ENCODE measurements around the gene THSD7B.

The THSD7B gene

GRCh38 chr2:136801661-136802060, 36.3 kb downstream of the THSD7B start:
- Histone ChIP-seq H3K9me3 (ENCODE audit: control insufficient read depth, insufficient read depth, low read length) (no peaks in the 10 kb centered on the region), H3K4me2 (ENCODE audit: low read length) (no peak overlapping the region), H3K27ac (ENCODE audit: low read depth, low read length) (no peak overlapping the region), H3K4me3 (ENCODE audit: low read length) (no peak overlapping the region), H3K9me2 (replicated peaks; ENCODE audit: control insufficient read depth, low read length) (no peaks in the 10 kb centered on the region; the same call in 1 of the 2 replicates), H3K4me1 (ENCODE audit: control insufficient read depth, low read length) (no peaks in the 10 kb centered on the region), H4K20me1 (ENCODE audit: control insufficient read depth, insufficient read depth, low read depth, low read length) (no peaks in the 10 kb centered on the region), H3K79me2 (ENCODE audit: control insufficient read depth, low read length) (no peaks in the 10 kb centered on the region), H3K27me3 (ENCODE audit: control insufficient read depth, low read length) (no peaks in the 10 kb centered on the region), H3K36me3 (ENCODE audit: control insufficient read depth, low read length) (no peaks in the 10 kb centered on the region), H3F3A (ENCODE audit: control insufficient read depth, insufficient read depth) (no peaks in the 10 kb centered on the region)
- TF ChIP-seq EZH2phosphoT487 (IDR thresholded peaks at IDR 0.05; ENCODE audit: borderline replicate concordance, low read length) (no peak), CTCF (IDR thresholded peaks at IDR 0.05; ENCODE audit: low read depth, low read length, poor library complexity, severe bottlenecking) (no peak)

GRCh38 chr2:136809998-136810397, 44.7 kb downstream of the THSD7B start:
- no peak overlapping the region for H3K4me2 ChIP-seq (ENCODE audit: low read length)
- H3K27ac ChIP-seq (ENCODE audit: low read depth, low read length) = no peak overlapping the region
- no peaks in the 10 kb centered on the region for H3F3A ChIP-seq (ENCODE audit: control insufficient read depth, insufficient read depth)
- H4K20me1 ChIP-seq (ENCODE audit: control insufficient read depth, insufficient read depth, low read depth, low read length) = no peaks in the 10 kb centered on the region
- H3K27me3 ChIP-seq (ENCODE audit: control insufficient read depth, low read length) = no peaks in the 10 kb centered on the region
- H3K36me3 ChIP-seq (ENCODE audit: control insufficient read depth, low read length) = no peaks in the 10 kb centered on the region
- no peaks in the 10 kb centered on the region for H3K9me2 ChIP-seq (replicated peaks; ENCODE audit: control insufficient read depth, low read length)
- no peaks in the 10 kb centered on the region for H3K4me1 ChIP-seq (ENCODE audit: control insufficient read depth, low read length)
- no peaks in the 10 kb centered on the region for H3K9me3 ChIP-seq (ENCODE audit: control insufficient read depth, insufficient read depth, low read length)
- H3K4me3 ChIP-seq (ENCODE audit: low read length) = no peak overlapping the region
- TF ChIP-seq CTCF (IDR thresholded peaks at IDR 0.05; ENCODE audit: low read depth, low read length, poor library complexity, severe bottlenecking) (no peak), EZH2phosphoT487 (IDR thresholded peaks at IDR 0.05; ENCODE audit: borderline replicate concordance, low read length) (no peak)
- no peaks in the 10 kb centered on the region for H3K79me2 ChIP-seq (ENCODE audit: control insufficient read depth, low read length)

- no peaks in the 10 kb centered on the region for H3K9me3 ChIP-seq (ENCODE audit: control insufficient read depth, insufficient read depth, low read length)
- TF ChIP-seq CTCF (IDR thresholded peaks at IDR 0.05; ENCODE audit: low read depth, low read length, poor library complexity, severe bottlenecking) (no peak), EZH2phosphoT487 (IDR thresholded peaks at IDR 0.05; ENCODE audit: borderline replicate concordance, low read length) (no peak)
- no peaks in the 10 kb centered on the region for H3K27me3 ChIP-seq (ENCODE audit: control insufficient read depth, low read length)
- no peak overlapping the region for H3K4me3 ChIP-seq (ENCODE audit: low read length)
- no peaks in the 10 kb centered on the region for H4K20me1 ChIP-seq (ENCODE audit: control insufficient read depth, insufficient read depth, low read depth, low read length)
- H3K9me2 ChIP-seq (replicated peaks; ENCODE audit: control insufficient read depth, low read length) = no peaks in the 10 kb centered on the region
- no peaks in the 10 kb centered on the region for H3F3A ChIP-seq (ENCODE audit: control insufficient read depth, insufficient read depth)
- no peaks in the 10 kb centered on the region for H3K79me2 ChIP-seq (ENCODE audit: control insufficient read depth, low read length)
- no peaks in the 10 kb centered on the region for H3K36me3 ChIP-seq (ENCODE audit: control insufficient read depth, low read length)
- no peak overlapping the region for H3K4me2 ChIP-seq (ENCODE audit: low read length)
- H3K4me1 ChIP-seq (ENCODE audit: control insufficient read depth, low read length) = no peaks in the 10 kb centered on the region
- no peak overlapping the region for H3K27ac ChIP-seq (ENCODE audit: low read depth, low read length)
Measured at GRCh38 chr2:136818839-136819238, 53.5 kb downstream of the THSD7B start.

GRCh38 chr2:136823291-136823690, 57.9 kb downstream of the THSD7B start:
- Histone ChIP-seq H3F3A (ENCODE audit: control insufficient read depth, insufficient read depth) (no peaks in the 10 kb centered on the region), H3K36me3 (ENCODE audit: control insufficient read depth, low read length) (no peaks in the 10 kb centered on the region), H3K4me2 (ENCODE audit: low read length) (no peak overlapping the region), H4K20me1 (ENCODE audit: control insufficient read depth, insufficient read depth, low read depth, low read length) (no peaks in the 10 kb centered on the region), H3K9me3 (ENCODE audit: control insufficient read depth, insufficient read depth, low read length) (no peaks in the 10 kb centered on the region), H3K27ac (ENCODE audit: low read depth, low read length) (no peak overlapping the region), H3K9me2 (replicated peaks; ENCODE audit: control insufficient read depth, low read length) (no peaks in the 10 kb centered on the region), H3K4me1 (ENCODE audit: control insufficient read depth, low read length) (no peaks in the 10 kb centered on the region), H3K79me2 (ENCODE audit: control insufficient read depth, low read length) (no peaks in the 10 kb centered on the region), H3K27me3 (ENCODE audit: control insufficient read depth, low read length) (no peaks in the 10 kb centered on the region), H3K4me3 (ENCODE audit: low read length) (no peak overlapping the region)
- TF ChIP-seq EZH2phosphoT487 (IDR thresholded peaks at IDR 0.05; ENCODE audit: borderline replicate concordance, low read length) = no peak
- TF ChIP-seq CTCF (IDR thresholded peaks at IDR 0.05; ENCODE audit: low read depth, low read length, poor library complexity, severe bottlenecking) = no peak

Data from DOHH2 (cell line).